ENCODE data around the gene TYW1B.
"Not testable (repeated sequence)": the region's sequence is repeated elsewhere in the genome, so short reads cannot be mapped to it uniquely, and the experiment has no call there.

DNA sequence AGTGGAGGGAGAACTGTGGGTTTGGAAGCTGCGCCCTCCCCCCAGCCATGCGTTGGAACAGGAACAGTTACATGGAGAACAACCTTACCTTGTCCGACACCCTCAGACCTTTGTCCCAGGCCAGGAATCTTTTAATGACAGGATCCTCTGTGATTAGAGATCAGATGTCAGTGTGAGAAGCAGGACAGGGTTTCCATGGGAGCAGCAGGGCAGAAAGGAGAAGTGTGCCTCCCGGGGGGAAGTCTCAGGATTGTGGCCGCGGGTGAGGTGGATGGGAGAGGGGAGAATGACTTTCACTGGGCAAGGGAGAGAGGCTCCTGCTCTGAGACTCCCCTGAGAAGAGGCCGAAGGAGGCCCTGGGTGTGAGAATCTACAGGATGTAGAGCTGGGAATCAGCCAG is 39.6 kb upstream of the TYW1B start:
- TF ChIP-seq, protein P1, sequence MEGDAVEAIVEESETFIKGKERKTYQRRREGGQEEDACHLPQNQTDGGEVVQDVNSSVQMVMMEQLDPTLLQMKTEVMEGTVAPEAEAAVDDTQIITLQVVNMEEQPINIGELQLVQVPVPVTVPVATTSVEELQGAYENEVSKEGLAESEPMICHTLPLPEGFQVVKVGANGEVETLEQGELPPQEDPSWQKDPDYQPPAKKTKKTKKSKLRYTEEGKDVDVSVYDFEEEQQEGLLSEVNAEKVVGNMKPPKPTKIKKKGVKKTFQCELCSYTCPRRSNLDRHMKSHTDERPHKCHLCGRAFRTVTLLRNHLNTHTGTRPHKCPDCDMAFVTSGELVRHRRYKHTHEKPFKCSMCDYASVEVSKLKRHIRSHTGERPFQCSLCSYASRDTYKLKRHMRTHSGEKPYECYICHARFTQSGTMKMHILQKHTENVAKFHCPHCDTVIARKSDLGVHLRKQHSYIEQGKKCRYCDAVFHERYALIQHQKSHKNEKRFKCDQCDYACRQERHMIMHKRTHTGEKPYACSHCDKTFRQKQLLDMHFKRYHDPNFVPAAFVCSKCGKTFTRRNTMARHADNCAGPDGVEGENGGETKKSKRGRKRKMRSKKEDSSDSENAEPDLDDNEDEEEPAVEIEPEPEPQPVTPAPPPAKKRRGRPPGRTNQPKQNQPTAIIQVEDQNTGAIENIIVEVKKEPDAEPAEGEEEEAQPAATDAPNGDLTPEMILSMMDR (IDR thresholded peaks at IDR 0.05) = not testable (repeated sequence)
- not testable (repeated sequence) for TF ChIP-seq POLR2AphosphoS5 (IDR thresholded peaks at IDR 0.05)
